GM18498 (cell line): Measurements from ENCODE around the gene IQCN.

Source experiments
- ATAC-seq: cut with Tn5 transposase; IDR thresholded peaks from one replicate; pipeline ENCODE4 v1.9.1; 2021; ENCODE audit warnings: mild to moderate bottlenecking, moderate library complexity; ENCODE audit not compliant: unreplicated experiment

The IQCN gene

GRCh38 chr19:18307271-18307681 is 33.0 kb upstream of the IQCN start:
- no peak for ATAC-seq

GRCh38 chr19:18306888-18307260 is 32.6 kb upstream of the IQCN start:
- ATAC-seq, result no peak

- ATAC-seq, result no peak
Measured at GRCh38 chr19:18306209-18306887, 32.1 kb upstream of the IQCN start.

GRCh38 chr19:18304458-18305310 is 30.4 kb upstream of the IQCN start:
- peak; percentile 41 for ATAC-seq

GRCh38 chr19:18304208-18304457 is 29.9 kb upstream of the IQCN start:
- ATAC-seq, result no peak

GRCh38 chr19:18301718-18302111 is 27.5 kb upstream of the IQCN start:
- no peak for ATAC-seq

- no peak for ATAC-seq
Measured at GRCh38 chr19:18300930-18301717, 26.9 kb upstream of the IQCN start.

GRCh38 chr19:18299654-18300053 is 25.4 kb upstream of the IQCN start:
- ATAC-seq, result no peak

GRCh38 chr19:18298601-18299000 is 24.3 kb upstream of the IQCN start:
- no peak for ATAC-seq

- ATAC-seq, result no peak
Measured at GRCh38 chr19:18297308-18297707, 23.1 kb upstream of the IQCN start.

GRCh38 chr19:18295034-18295451 is 20.8 kb upstream of the IQCN start:
- no peak for ATAC-seq

- no peak for ATAC-seq
Measured at GRCh38 chr19:18294467-18294864, 20.2 kb upstream of the IQCN start.

- ATAC-seq, result no peak
Measured at GRCh38 chr19:18293642-18294466, 19.6 kb upstream of the IQCN start.

GRCh38 chr19:18292810-18293641 is 18.8 kb upstream of the IQCN start:
- no peak for ATAC-seq

GRCh38 chr19:18292462-18292809 is 18.2 kb upstream of the IQCN start:
- no peak for ATAC-seq

GRCh38 chr19:18291590-18292461 is 17.6 kb upstream of the IQCN start:
- peak; percentile 57 for ATAC-seq

GRCh38 chr19:18291019-18291524 is 16.8 kb upstream of the IQCN start:
- no peak for ATAC-seq

- peak; percentile 48 for ATAC-seq
Measured at GRCh38 chr19:18290302-18291018, 16.2 kb upstream of the IQCN start.
